RPMI8226 (cell line): ENCODE measurements around the gene HBG1.

Experiments used
- DNase-seq: peaks from one replicate; pipeline ENCODE4 v3.0.0-alpha.2; 2015

Gene HBG1

GRCh38 chr11:5224538-5225479, 24.8 kb downstream of the HBG1 start:
- no peak for DNase-seq

- DNase-seq: no peak
Observed at GRCh38 chr11:5223686-5224085, 26.0 kb downstream of the HBG1 start.

- no peak for DNase-seq
Observed at GRCh38 chr11:5223146-5223545, 26.5 kb downstream of the HBG1 start.

GRCh38 chr11:5210376-5210885, 39.2 kb downstream of the HBG1 start:
- no peak for DNase-seq

- DNase-seq: peak; percentile 33
Observed at GRCh38 chr11:5204787-5205186, 44.9 kb downstream of the HBG1 start.

GRCh38 chr11:5203366-5203765, 46.3 kb downstream of the HBG1 start:
- no peak for DNase-seq

GRCh38 chr11:5200582-5200981, 49.1 kb downstream of the HBG1 start, which contains the start of gene OR51V1:
Gene OR51V1, minus strand, starts transcription at chr11:5200682. Its CDS starts 0 bp downstream, at chr11:5200682.
- no peak for DNase-seq

GRCh38 chr11:5198285-5198684, 51.4 kb downstream of the HBG1 start:
- DNase-seq: no peak
